BE2C (cell line): ENCODE data around the gene MCTP2. TPM values are rescaled to one million over a fixed set of nuclear protein-coding genes. Genes with fewer than 3 reads are reported as not detected.
A peak's percentile ranks its signal among the peaks of the same experiment; 100 is the strongest.

Source experiments
- DNase-seq: peaks from one replicate; pipeline ENCODE4 v3.0.0-alpha.2; 2020
- H3K27me3 ChIP-seq: fragments of 250-450 bp; sonication (Bioruptor Pico); 2 replicates; pipeline ENCODE4 v1.5.1; 2020; ENCODE audit warnings: mild to moderate bottlenecking
- H3K36me3 ChIP-seq: fragments of 250-450 bp; sonication (Bioruptor Pico); 2 replicates; pipeline ENCODE4 v1.5.1; 2020; ENCODE audit warnings: mild to moderate bottlenecking
- H3K4me1 ChIP-seq: fragments of 250-450 bp; sonication (Bioruptor Pico); 2 replicates; pipeline ENCODE4 v1.5.1; 2020
- H3K4me3 ChIP-seq: 2 replicates; pipeline ENCODE4 v1.5.1; 2011; ENCODE audit warnings: low read depth, low read length
- H3K9me3 ChIP-seq: fragments of 250-450 bp; sonication (Bioruptor Pico); 2 replicates; pipeline ENCODE4 v1.5.1; 2020
- polyA plus RNA-seq: library from polyadenylated mRNA; unstranded; fragments of >200 nt; gene quantifications from one replicate; pipeline ENCODE4 v1.2.1, GENCODE V29; 2012; ENCODE audit warnings: low read depth, missing spikeins; ENCODE audit not compliant: insufficient read length, insufficient read depth
- TF ChIP-seq, protein P1 (sequence below): IDR thresholded peaks from 2 replicates; pipeline ENCODE4 v1.5.1; 2012; ENCODE audit warnings: mild to moderate bottlenecking, low read depth, low read length

The MCTP2 gene, protein sequence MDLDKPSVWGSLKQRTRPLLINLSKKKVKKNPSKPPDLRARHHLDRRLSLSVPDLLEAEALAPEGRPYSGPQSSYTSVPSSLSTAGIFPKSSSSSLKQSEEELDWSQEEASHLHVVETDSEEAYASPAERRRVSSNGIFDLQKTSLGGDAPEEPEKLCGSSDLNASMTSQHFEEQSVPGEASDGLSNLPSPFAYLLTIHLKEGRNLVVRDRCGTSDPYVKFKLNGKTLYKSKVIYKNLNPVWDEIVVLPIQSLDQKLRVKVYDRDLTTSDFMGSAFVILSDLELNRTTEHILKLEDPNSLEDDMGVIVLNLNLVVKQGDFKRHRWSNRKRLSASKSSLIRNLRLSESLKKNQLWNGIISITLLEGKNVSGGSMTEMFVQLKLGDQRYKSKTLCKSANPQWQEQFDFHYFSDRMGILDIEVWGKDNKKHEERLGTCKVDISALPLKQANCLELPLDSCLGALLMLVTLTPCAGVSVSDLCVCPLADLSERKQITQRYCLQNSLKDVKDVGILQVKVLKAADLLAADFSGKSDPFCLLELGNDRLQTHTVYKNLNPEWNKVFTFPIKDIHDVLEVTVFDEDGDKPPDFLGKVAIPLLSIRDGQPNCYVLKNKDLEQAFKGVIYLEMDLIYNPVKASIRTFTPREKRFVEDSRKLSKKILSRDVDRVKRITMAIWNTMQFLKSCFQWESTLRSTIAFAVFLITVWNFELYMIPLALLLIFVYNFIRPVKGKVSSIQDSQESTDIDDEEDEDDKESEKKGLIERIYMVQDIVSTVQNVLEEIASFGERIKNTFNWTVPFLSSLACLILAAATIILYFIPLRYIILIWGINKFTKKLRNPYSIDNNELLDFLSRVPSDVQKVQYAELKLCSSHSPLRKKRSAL
- polyA plus RNA-seq, result not detected

DNA sequence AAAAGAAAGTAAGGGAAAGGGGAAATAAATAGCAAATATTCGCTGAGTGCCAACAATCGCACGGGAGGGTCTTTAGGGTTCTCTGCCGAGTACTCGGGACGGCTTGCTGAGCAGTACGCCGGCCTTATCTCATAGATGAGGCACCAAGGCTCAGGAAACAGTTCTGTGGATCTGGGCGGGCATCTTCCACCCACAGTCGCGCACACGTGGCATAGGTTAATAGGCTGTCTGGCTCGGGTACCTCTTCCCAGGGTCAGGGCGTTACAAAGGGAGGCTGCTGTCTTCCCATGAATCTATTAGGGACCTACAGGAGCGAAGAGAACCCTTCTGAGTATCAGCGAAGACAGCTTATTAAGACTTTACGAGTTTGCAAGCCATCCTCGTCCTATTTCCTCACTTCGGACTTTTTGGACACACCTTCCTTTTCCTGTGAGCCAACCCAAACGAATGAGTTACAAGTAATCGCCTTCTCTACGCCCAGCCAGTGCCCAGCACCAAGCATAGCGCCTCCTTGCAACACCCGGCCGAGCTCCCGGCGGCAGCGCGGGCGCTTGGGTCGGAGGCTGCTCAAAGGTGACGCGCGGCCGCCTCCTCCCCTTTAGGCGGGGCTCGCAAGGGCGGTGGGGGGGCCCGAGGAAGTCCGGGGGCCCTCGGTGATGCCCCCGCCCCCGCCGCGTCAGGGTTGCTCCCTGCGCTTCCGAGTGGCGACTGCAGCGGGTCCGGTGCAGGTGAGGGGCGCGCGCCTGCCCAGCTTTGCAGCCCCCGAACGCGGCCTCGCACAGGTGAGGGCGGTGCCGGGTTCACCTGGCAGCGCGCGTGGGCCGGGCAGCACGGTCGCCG, at the start of gene MCTP2:
Gene MCTP2 (plus strand): TSS at position 679 of the 840 bp plus-strand sequence. CDS start 66,705 bp downstream, outside the sequence.
- Histone ChIP-seq H3K36me3 (no peaks in the 10 kb centered on the region), H3K27me3 (peaks cover 10% of the 10 kb centered on the region), H3K4me3 (peak within 1 kb of the TSS; percentile 64), H3K9me3 (no peaks in the 10 kb centered on the region), H3K4me1 (no peaks in the 10 kb centered on the region)
- TF ChIP-seq, protein P1, sequence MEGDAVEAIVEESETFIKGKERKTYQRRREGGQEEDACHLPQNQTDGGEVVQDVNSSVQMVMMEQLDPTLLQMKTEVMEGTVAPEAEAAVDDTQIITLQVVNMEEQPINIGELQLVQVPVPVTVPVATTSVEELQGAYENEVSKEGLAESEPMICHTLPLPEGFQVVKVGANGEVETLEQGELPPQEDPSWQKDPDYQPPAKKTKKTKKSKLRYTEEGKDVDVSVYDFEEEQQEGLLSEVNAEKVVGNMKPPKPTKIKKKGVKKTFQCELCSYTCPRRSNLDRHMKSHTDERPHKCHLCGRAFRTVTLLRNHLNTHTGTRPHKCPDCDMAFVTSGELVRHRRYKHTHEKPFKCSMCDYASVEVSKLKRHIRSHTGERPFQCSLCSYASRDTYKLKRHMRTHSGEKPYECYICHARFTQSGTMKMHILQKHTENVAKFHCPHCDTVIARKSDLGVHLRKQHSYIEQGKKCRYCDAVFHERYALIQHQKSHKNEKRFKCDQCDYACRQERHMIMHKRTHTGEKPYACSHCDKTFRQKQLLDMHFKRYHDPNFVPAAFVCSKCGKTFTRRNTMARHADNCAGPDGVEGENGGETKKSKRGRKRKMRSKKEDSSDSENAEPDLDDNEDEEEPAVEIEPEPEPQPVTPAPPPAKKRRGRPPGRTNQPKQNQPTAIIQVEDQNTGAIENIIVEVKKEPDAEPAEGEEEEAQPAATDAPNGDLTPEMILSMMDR, result peak; percentile 27; the same call in 1 of the 2 replicates
- peak; percentile 52 for DNase-seq

DNA sequence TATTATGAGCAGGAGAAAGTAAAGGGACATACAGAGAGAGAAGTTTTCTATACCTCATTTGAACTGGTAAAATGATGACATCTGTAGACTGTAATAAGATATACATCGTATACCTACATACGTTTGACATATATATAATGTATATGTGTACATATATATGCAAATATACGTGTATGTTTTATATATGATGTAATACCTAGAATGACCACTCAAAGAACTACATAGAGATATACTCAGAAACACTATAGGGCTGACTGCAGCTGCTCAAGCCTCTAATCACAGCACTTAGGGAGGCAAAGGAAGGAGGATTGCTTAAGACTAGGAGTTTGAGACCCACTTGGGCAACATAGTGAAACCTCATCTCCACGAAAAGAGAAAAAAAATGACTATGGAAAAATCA, 48.5 kb upstream of the MCTP2 start:
- Histone ChIP-seq H3K9me3 (no peaks in the 10 kb centered on the region), H3K4me3 (no peak overlapping the region), H3K36me3 (no peaks in the 10 kb centered on the region), H3K4me1 (no peaks in the 10 kb centered on the region), H3K27me3 (no peaks in the 10 kb centered on the region)
- no peak for DNase-seq
- TF ChIP-seq, protein P1, result no peak

DNA sequence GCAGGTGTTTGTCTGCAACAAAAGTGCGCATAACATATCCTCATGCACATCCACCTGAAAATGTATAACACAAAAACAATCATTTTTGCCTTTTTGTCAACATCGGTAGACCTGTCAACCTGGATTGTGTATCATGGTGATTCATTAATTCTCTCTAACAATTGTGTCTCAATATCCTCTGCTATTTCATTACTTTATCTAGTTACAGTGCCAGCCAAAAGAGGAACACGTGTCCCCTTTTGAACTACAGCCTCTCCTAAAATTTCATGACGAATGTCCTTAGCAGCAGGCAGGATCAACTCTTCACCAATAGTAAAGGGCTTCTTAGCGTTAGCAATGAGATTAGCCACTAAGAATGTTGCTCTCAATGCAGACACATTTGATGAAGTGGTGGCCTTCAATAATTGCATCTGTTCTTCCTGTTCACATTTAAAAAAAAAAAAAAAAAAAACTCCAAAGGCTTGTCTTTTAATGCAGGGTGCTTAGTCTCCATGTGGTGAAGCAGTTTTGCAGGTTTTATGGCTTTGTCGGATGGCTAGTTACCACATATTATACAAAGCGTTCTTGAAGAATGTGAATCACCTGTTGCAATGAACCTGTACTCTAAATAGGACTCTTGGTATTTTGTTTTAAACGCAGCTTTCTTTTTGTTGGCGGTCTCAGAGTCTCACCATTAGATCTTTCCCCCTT, 45.7 kb upstream of the MCTP2 start:
- H3K9me3 ChIP-seq, result no peaks in the 10 kb centered on the region
- TF ChIP-seq, protein P1, result no peak
- no peaks in the 10 kb centered on the region for H3K36me3 ChIP-seq
- no peaks in the 10 kb centered on the region for H3K27me3 ChIP-seq
- no peak overlapping the region for H3K4me3 ChIP-seq
- H3K4me1 ChIP-seq, result no peaks in the 10 kb centered on the region
- no peak for DNase-seq

DNA sequence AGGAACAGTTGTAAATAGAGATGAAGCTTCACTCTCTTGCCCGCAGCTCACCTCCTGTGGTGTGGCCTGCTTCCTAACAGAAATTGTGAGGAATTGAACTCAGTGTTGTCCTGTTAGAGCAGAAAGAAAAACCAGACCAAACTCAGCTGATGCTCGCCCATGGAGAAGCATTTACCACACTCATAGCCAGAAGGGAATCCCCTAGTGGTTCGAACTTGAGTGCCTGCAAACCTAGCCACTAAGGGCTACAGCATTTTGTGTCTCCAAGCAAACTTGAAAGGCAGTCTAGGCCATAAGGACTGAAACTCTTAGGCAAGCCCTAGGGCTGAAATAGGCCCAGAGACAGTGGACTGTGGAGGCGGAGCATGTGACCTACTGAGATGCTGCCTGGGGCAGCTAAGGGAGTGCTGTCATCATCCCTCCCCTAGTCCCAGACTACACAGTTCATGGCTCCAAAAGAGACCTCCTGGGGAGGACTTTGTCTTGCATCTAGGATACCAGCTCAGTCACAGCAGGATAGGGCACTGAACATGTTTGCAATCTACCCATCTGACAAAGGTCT, 44.5 kb upstream of the MCTP2 start:
- no peak for DNase-seq
- TF ChIP-seq, protein P1, result no peak
- Histone ChIP-seq H3K4me1 (no peaks in the 10 kb centered on the region), H3K4me3 (no peak overlapping the region), H3K36me3 (no peaks in the 10 kb centered on the region), H3K9me3 (no peaks in the 10 kb centered on the region), H3K27me3 (no peaks in the 10 kb centered on the region)

DNA sequence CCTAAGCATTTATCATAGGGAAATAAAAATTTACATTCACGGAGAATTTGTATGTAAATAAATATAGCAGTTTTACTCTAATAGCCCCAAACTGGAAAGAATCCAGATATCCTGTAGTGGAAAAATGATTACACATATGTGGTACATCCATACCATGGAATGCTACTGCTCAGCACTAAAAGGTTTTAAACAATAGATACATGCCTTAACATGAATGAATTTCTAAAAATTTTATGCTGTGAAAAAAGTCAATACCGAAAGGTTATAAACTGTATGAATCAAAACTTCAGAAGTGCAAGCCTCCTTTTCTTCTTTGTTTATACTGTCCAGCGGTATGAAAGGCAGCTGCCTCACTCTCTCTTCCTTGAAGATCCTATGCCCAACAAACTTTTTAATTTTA, 37.5 kb upstream of the MCTP2 start:
- H3K4me1 ChIP-seq, result no peaks in the 10 kb centered on the region
- TF ChIP-seq, protein P1, result no peak
- H3K4me3 ChIP-seq, result no peak overlapping the region
- H3K9me3 ChIP-seq, result no peaks in the 10 kb centered on the region
- H3K36me3 ChIP-seq, result no peaks in the 10 kb centered on the region
- H3K27me3 ChIP-seq, result no peaks in the 10 kb centered on the region
- DNase-seq, result no peak
